SK-N-MC (cell line): ENCODE data around the gene PPP4R4.

Source experiments
- DNase-seq: peaks from one replicate; pipeline ENCODE4 v3.0.0-alpha.2; 2011; ENCODE audit warnings: low read depth, low spot score
- H3K27ac ChIP-seq: fragments of 200-600 bp; sonication (generic); 2 replicates; pipeline ENCODE4 v1.5.1; 2016; ENCODE audit warnings: mixed run types
- H3K36me3 ChIP-seq: fragments of 200-600 bp; sonication (generic); 2 replicates; pipeline ENCODE4 v1.6.1; 2017; ENCODE audit warnings: antibody characterized with exemption, low read length, mixed read lengths; ENCODE audit not compliant: insufficient read depth
- H3K4me3 ChIP-seq: fragments of 200-600 bp; sonication (generic); 2 replicates; pipeline ENCODE4 v1.5.1; 2016
- H3K9ac ChIP-seq: fragments of 200-600 bp; sonication (generic); 2 replicates; pipeline ENCODE4 v1.8.0; 2017; ENCODE audit warnings: mixed run types, mixed read lengths; ENCODE audit not compliant: insufficient read length
- H3K9me3 ChIP-seq: fragments of 200-600 bp; sonication (generic); 2 replicates; pipeline ENCODE4 v1.6.1; 2017; ENCODE audit warnings: low read depth, mild to moderate bottlenecking, antibody characterized with exemption, low read length, moderate library complexity, mixed read lengths
- EZH2 ChIP-seq: fragments of 200-600 bp; sonication (generic); IDR thresholded peaks from one replicate; pipeline ENCODE4 v1.6.1; 2017; ENCODE audit warnings: antibody characterized with exemption
- FOXP2 ChIP-seq: optimal IDR thresholded peaks from 2 replicates; pipeline ENCODE3; 2011; ENCODE audit warnings: mild to moderate bottlenecking, moderate library complexity; ENCODE audit not compliant: insufficient read depth; ENCODE audit errors: extremely low read length, control extremely low read depth
- POLR2AphosphoS5 ChIP-seq: IDR thresholded peaks from 2 replicates; pipeline ENCODE4 v1.6.1; 2012; ENCODE audit warnings: mild to moderate bottlenecking, low read depth, low read length, borderline replicate concordance

The PPP4R4 gene

DNA sequence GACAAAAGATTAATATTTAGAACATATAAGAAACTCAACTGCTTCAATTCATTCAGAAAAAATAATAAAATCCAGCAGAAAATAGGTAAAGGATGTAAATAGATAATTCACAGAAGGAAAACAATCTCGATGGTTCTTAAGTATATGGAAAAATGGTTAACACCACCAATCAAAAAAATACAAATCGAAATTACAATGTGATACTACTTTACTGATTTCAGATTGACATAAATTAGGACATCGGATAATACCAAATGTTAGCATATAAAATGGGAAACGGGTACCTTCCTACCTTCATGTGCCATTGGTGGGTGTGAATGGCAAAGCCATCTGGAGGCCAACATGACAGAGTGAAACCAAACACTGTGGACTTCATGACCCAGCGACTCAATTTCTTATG lies 1.6 kb upstream of the PPP4R4 start:
- Histone ChIP-seq H3K9me3 (no peaks in the 10 kb centered on the region), H3K4me3 (no peak overlapping the region), H3K36me3 (no peaks in the 10 kb centered on the region), H3K9ac (no peak overlapping the region), H3K27ac (no peak overlapping the region)
- no peak for DNase-seq
- TF ChIP-seq EZH2 (no peak), POLR2AphosphoS5 (no peak), FOXP2 (no peak)

DNA sequence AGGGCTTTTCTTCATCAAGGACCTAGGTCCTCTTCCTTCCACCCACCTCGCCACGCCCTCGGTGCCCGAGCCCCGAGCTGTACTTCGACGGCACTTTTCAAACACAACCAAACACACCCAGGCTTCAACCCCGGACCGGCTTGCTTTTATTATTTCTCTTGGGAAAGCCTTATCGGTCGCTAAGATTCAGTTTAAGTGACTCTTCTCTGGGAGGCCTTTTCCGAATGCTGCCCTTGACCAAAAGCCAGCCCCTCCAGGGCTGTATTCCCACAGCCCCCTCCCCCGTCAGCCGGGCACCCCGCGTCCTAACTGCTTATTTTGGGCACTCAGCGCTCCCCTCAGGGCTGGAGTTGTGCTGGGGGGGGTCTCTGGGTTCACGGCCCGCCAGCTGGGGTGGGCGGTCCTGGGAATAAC lies 644 bp upstream of the PPP4R4 start:
- Histone ChIP-seq H3K36me3 (no peaks in the 10 kb centered on the region), H3K9ac (peak overlapping the region; percentile 70), H3K27ac (no peak overlapping the region), H3K4me3 (peak overlapping the region; percentile 88), H3K9me3 (no peaks in the 10 kb centered on the region)
- TF ChIP-seq EZH2 = no peak
- no peak for TF ChIP-seq POLR2AphosphoS5
- TF ChIP-seq FOXP2 = no peak
- no peak for DNase-seq

DNA sequence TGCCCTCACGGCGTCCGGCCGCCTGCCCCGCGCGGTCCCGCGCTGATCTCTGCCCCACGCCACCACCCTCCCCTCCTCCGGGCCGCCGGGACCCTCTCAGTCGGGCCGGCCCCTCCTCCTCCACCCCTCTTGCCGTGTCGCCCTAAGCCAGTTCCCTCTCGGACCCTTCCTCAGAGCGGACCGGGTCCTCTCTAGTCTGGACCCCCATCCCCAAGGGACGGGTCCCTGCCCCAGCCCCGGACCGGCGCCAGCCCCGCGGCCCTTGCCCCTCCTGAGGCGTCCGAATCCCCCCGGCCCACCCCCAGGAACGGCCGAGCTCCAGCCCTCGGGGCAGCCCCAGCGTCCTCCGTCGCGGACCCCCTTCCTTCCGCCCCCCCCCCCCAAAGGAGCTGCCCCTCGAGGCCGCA lies 485 bp downstream of the PPP4R4 start:
- Histone ChIP-seq H3K27ac (no peak overlapping the region), H3K36me3 (no peaks in the 10 kb centered on the region), H3K9ac (no peak overlapping the region), H3K9me3 (no peaks in the 10 kb centered on the region), H3K4me3 (peak overlapping the region; percentile 83)
- TF ChIP-seq EZH2 = no peak
- TF ChIP-seq POLR2AphosphoS5 = no peak
- TF ChIP-seq FOXP2 = no peak
- DNase-seq = no peak

DNA sequence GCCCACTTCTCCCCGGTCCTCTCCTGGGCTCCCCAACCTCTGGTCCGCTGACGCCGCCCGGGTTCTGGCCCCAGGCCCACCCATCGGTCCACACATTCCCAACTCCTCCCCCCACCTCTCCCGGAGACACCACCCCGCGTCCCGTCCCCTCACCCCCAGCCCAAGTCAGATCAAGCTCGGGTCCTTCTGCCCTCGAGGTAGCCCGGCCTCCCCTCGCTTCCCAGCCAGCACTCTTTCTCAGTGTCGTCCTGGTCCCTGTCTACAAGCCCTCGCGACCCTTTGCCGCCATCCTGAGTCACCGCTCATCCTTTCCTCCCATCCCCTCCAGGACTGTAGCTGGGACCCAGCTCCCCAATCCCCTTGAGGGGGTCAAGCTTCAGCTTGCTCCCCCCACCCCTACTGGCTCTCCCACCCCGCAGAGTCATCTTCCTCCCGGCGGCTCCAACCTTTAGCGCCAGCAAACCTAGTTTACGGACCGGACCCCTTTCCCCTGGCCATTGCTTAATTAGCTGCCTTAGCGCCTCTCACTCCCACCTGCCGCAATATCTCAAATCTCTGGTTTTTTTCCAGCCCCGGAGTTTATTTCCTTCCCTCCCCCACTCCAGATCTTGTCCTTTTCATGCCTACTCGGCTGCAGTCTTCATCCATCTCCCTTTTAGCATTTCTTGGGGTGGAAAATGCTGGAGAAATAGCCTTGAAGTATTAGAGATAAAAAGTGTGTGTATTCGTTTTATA lies 1.1 kb downstream of the PPP4R4 start:
- Histone ChIP-seq H3K27ac (no peak overlapping the region), H3K9me3 (no peaks in the 10 kb centered on the region), H3K36me3 (no peaks in the 10 kb centered on the region), H3K9ac (no peak overlapping the region), H3K4me3 (peak overlapping the region; percentile 83; the same call in 1 of the 2 replicates)
- no peak for DNase-seq
- no peak for TF ChIP-seq POLR2AphosphoS5
- no peak for TF ChIP-seq EZH2
- no peak for TF ChIP-seq FOXP2

DNA sequence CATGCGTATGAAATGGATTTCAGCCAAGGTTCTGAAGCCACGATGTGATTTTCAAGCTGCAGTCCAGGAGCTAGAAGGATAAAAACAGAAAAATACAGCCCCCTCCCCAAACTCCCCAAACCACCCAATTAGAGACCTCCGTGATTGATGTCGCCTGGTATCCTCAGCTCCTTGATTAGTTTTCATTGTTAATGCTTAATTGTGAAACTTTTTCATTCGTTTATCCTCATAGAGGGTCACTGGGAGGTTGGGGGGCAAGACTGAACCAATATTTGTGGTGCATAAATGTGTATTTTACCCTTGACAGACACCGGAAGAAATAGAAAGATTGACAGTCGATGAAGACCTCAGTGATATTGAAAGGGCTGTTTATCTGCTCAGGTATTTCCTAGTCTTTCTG lies 1.6 kb downstream of the PPP4R4 start:
- Histone ChIP-seq H3K9ac (no peak overlapping the region), H3K4me3 (no peak overlapping the region), H3K36me3 (no peaks in the 10 kb centered on the region), H3K27ac (no peak overlapping the region), H3K9me3 (no peaks in the 10 kb centered on the region)
- TF ChIP-seq FOXP2 = no peak
- no peak for TF ChIP-seq POLR2AphosphoS5
- no peak for TF ChIP-seq EZH2
- DNase-seq = no peak

DNA sequence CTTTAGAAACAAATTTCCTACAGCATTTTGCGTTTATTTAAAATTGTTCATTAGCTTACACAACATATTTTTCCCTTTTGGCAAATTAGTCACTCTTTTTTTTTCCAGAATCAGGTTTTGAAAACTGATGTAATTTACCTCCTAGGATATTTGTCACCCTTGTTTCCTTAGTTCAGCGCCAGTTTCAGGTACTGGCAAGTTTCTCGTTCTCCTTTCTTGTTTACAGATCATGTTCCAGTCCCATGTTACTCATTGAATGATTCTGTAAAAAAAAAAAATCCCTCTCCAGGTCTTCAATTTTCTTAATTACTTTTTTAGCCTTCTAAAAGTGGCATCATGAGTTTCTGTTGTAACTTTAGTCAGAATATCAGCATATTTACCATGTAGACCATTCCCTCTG lies 2.7 kb downstream of the PPP4R4 start:
- H3K27ac ChIP-seq = no peak overlapping the region
- no peaks in the 10 kb centered on the region for H3K36me3 ChIP-seq
- H3K4me3 ChIP-seq = no peak overlapping the region
- no peaks in the 10 kb centered on the region for H3K9me3 ChIP-seq
- no peak overlapping the region for H3K9ac ChIP-seq
- TF ChIP-seq EZH2 (no peak), FOXP2 (no peak), POLR2AphosphoS5 (no peak)
- DNase-seq = no peak

DNA sequence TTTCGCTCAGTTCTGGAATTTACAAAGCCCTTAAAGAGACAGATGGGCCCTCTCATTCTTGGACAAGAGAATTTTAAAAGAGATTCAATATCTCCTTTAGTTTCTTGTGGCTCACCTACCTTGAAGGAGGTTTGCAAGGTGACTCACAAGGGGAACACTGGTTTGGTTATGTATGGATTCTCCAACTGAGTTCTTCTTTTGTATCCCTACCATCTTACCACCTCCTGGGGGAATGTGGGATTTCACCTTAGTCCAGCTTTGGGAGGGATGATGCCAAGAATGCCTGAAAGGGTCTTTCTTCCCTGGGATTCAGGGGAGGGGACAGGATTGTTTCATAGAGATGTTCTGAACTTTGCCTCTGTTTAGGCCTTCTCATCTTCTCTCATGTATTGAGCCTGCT lies 3.7 kb downstream of the PPP4R4 start:
- Histone ChIP-seq H3K4me3 (no peak overlapping the region), H3K9ac (no peak overlapping the region), H3K27ac (no peak overlapping the region), H3K36me3 (no peaks in the 10 kb centered on the region), H3K9me3 (no peaks in the 10 kb centered on the region)
- TF ChIP-seq EZH2 (no peak), POLR2AphosphoS5 (no peak), FOXP2 (no peak)
- no peak for DNase-seq

DNA sequence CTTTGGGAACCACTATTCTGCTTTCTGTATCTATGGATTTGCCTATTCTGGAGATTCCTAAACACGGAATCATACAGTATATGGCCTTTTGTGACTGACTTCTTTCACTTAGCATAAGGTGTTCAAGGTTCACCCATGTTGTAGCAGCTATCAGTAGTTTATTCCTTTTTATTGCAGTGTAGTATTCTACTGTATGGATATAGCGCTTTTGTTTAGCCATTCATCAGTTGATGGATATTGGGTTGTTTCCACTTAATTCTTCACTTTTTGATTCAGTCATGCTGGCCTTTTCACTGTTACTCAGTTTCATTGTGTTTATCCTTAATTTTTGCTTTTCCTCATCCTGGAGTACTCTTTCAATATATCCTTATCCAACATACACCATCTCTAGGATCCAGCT lies 5.1 kb downstream of the PPP4R4 start:
- TF ChIP-seq FOXP2 = no peak

More for the DNA sequence above, 5.1 kb downstream of the PPP4R4 start:
- no peaks in the 10 kb centered on the region for H3K9me3 ChIP-seq
- no peak overlapping the region for H3K9ac ChIP-seq
- no peak for DNase-seq
- H3K36me3 ChIP-seq = no peaks in the 10 kb centered on the region
- H3K27ac ChIP-seq = no peak overlapping the region
- H3K4me3 ChIP-seq = no peak overlapping the region
